Keratinocyte (primary cell): ENCODE measurements around the gene SIPA1L3. TPM values are rescaled to one million over a fixed set of nuclear protein-coding genes. Genes with fewer than 3 reads are reported as not detected.

ENCODE experiments used
- DNase-seq: peaks from one replicate; pipeline ENCODE4 v3.0.0-alpha.2; 2011; ENCODE audit warnings: low read depth, missing footprints, low spot score
- FAIRE-seq: peaks from 2 replicates; lab custom pipeline; 2011; peaks lifted over from hg19 to GRCh38; lab: Jason Lieb, UNC
- H2AFZ ChIP-seq: 2 replicates; pipeline ENCODE4 v1.6.0; 2012; ENCODE audit warnings: low read length, control low read depth, inconsistent platforms; ENCODE audit not compliant: control insufficient read depth
- H3K27ac ChIP-seq: 2 replicates; pipeline ENCODE4 v1.5.1; 2011; ENCODE audit warnings: low read length; ENCODE audit not compliant: control insufficient read depth, insufficient read depth
- H3K27me3 ChIP-seq: 3 replicates; pipeline ENCODE4 v1.6.0; 2011; ENCODE audit warnings: low read length; ENCODE audit not compliant: control insufficient read depth, insufficient read depth; ENCODE audit errors: extremely low read depth
- H3K36me3 ChIP-seq, 2 experiments: 2 replicates in 1 of 2; 3 replicates in 1 of 2; pipeline ENCODE4 v1.5.1; 2011; ENCODE audit warnings: low read length in 2 of 2, mild to moderate bottlenecking in 1 of 2; ENCODE audit not compliant: control insufficient read depth in 2 of 2, insufficient read depth in 2 of 2; ENCODE audit errors: extremely low read depth in 1 of 2
- H3K4me1 ChIP-seq: 3 replicates; pipeline ENCODE4 v1.5.1; 2011; ENCODE audit warnings: low read length; ENCODE audit not compliant: control insufficient read depth, insufficient read depth; ENCODE audit errors: extremely low read depth
- H3K4me2 ChIP-seq: 3 replicates; pipeline ENCODE4 v1.6.0; 2011; ENCODE audit warnings: low read depth, low read length; ENCODE audit not compliant: control insufficient read depth, insufficient read depth; ENCODE audit errors: extremely low read depth
- H3K4me3 ChIP-seq, 3 experiments: fragments of 200-600 bp in 1 of 3; sonication (generic) in 1 of 3; 2 replicates in 2 of 3; 3 replicates in 1 of 3; pipeline ENCODE4 v1.5.1; 2011 to 2016; ENCODE audit warnings: low read length in 3 of 3, mild to moderate bottlenecking in 3 of 3, control low read depth in 2 of 3, inconsistent platforms in 1 of 3, low read depth in 1 of 3, mixed read lengths in 1 of 3, mixed run types in 1 of 3, moderate library complexity in 1 of 3; ENCODE audit not compliant: control insufficient read depth in 2 of 3, insufficient read depth in 2 of 3; ENCODE audit errors: extremely low read depth in 1 of 3
- H3K79me2 ChIP-seq: 2 replicates; pipeline ENCODE4 v1.6.0; 2012; ENCODE audit warnings: low read length; ENCODE audit not compliant: control insufficient read depth, insufficient read depth
- H3K9ac ChIP-seq: 3 replicates; pipeline ENCODE4 v1.6.0; 2011; ENCODE audit warnings: low read length; ENCODE audit not compliant: control insufficient read depth, insufficient read depth; ENCODE audit errors: extremely low read depth
- H3K9me1 ChIP-seq: 3 replicates; pipeline ENCODE4 v1.6.0; 2011; ENCODE audit warnings: low read length; ENCODE audit not compliant: control insufficient read depth, insufficient read depth; ENCODE audit errors: extremely low read depth
- H3K9me3 ChIP-seq: 2 replicates; pipeline ENCODE4 v1.5.1; 2012; ENCODE audit warnings: low read depth, low read length; ENCODE audit not compliant: control insufficient read depth
- H4K20me1 ChIP-seq: 3 replicates; pipeline ENCODE4 v1.6.0; 2011; ENCODE audit warnings: low read length; ENCODE audit not compliant: control insufficient read depth, insufficient read depth; ENCODE audit errors: extremely low read depth
- CTCF ChIP-seq, 3 experiments: IDR thresholded peaks in 1 of 3; conservative IDR thresholded peaks in 1 of 3; optimal IDR thresholded peaks in 1 of 3; 2 replicates in 2 of 3; 3 replicates in 1 of 3; pipeline versions ENCODE3 to v1.5.1; 2011; ENCODE audit warnings: low read length in 3 of 3, mild to moderate bottlenecking in 3 of 3, moderate library complexity in 2 of 3, control low read depth in 1 of 3, inconsistent platforms in 1 of 3; ENCODE audit not compliant: insufficient read depth in 2 of 3; ENCODE audit errors: extremely low read depth in 1 of 3
- EZH2 ChIP-seq: IDR thresholded peaks from one replicate; pipeline ENCODE4 v1.6.1; 2012; ENCODE audit warnings: inconsistent platforms, mild to moderate bottlenecking, low read length, moderate library complexity
- dilution Hi-C: fragments of 300-500 bp; cut with MboI; formaldehyde crosslinking; loops from one replicate; pipeline ENCODE4 v1.7.0; 2020; ENCODE audit warnings: low sequenced_read_pairs; ENCODE audit not compliant: extremely low pct_ligation_motif_present
- polyA plus RNA-seq, 5 experiments: library from polyadenylated mRNA; depleted of rRNA in 3 of 5; stranded (reverse) in 3 of 5; stranded (forward) in 1 of 5; unstranded in 1 of 5; fragments of >200 nt; gene quantifications; 1 replicate in 1 of 5; 2 replicates in 3 of 5; 3 replicates in 1 of 5; pipeline versions ENCODE4 v1.2.1 to v1.2.3, GENCODE V29; 2011 to 2012; ENCODE audit warnings: missing spikeins in 2 of 5, low read depth in 1 of 5, low replicate concordance in 1 of 5

The SIPA1L3 gene
- polyA plus RNA-seq, 1 donor (not counting 4 experiments of a cell fraction or from before 2014, with no cell fraction given): 8.0 TPM

- no peaks in the 10 kb centered on the region for H3K27me3 ChIP-seq
- DNase-seq: no peak
- H3K4me2 ChIP-seq: no peak overlapping the region
- no peaks in the 10 kb centered on the region for H3K36me3 ChIP-seq
- H3K4me1 ChIP-seq: peaks cover 5% of the 10 kb centered on the region
- no peaks in the 10 kb centered on the region for H4K20me1 ChIP-seq
- no peak overlapping the region for H3K27ac ChIP-seq
- no peak for TF ChIP-seq EZH2
- no peak for TF ChIP-seq CTCF (optimal IDR thresholded peaks at IDR 0.05 in 1 of 3, IDR thresholded peaks at IDR 0.05 in 1 of 3, conservative IDR thresholded peaks at IDR 0.05 in 1 of 3; ENCODE audit: extremely low read depth in 1 of 3, insufficient read depth in 2 of 3, low read length in 3 of 3)
- no peak for FAIRE-seq
- H3K79me2 ChIP-seq: no peaks in the 10 kb centered on the region
- H3K9ac ChIP-seq: no peak overlapping the region
- dilution Hi-C loops: no loop called here
- H3K4me3 ChIP-seq: no peak overlapping the region
- no peak overlapping the region for H2AFZ ChIP-seq
- H3K9me1 ChIP-seq: no peaks in the 10 kb centered on the region
- no peaks in the 10 kb centered on the region for H3K9me3 ChIP-seq
Observed at GRCh38 chr19:38019396-38019724, 112.4 kb downstream of the SIPA1L3 start.

GRCh38 chr19:38020311-38020710 lies 113.3 kb downstream of the SIPA1L3 start:
- Histone ChIP-seq H3K36me3 (no peaks in the 10 kb centered on the region), H3K27ac (no peak overlapping the region), H3K9me3 (no peaks in the 10 kb centered on the region), H3K4me1 (peaks cover under 1% of the 10 kb centered on the region), H3K9me1 (no peaks in the 10 kb centered on the region), H3K9ac (no peak overlapping the region), H3K79me2 (no peaks in the 10 kb centered on the region), H3K27me3 (no peaks in the 10 kb centered on the region), H3K4me2 (no peak overlapping the region), H2AFZ (no peak overlapping the region), H4K20me1 (no peaks in the 10 kb centered on the region), H3K4me3 (no peak overlapping the region)
- no peak for DNase-seq
- dilution Hi-C loops: no loop called here
- no peak for TF ChIP-seq CTCF (optimal IDR thresholded peaks at IDR 0.05 in 1 of 3, IDR thresholded peaks at IDR 0.05 in 1 of 3, conservative IDR thresholded peaks at IDR 0.05 in 1 of 3; ENCODE audit: extremely low read depth in 1 of 3, insufficient read depth in 2 of 3, low read length in 3 of 3)
- TF ChIP-seq EZH2: no peak
- no peak for FAIRE-seq
